CD8-positive, alpha-beta memory T cell (primary cell): ENCODE measurements around the gene PROKR2. TPM values are rescaled to one million over a fixed set of nuclear protein-coding genes. Genes with fewer than 3 reads are reported as not detected.
A peak's percentile ranks its signal among the peaks of the same experiment; 100 is the strongest.

Experiments
- CTCF ChIA-PET: fragments of 350-600 bp; sonication (Branson Sonifier 250); formaldehyde crosslinking; loops from one replicate; lab custom pipeline; 2021; ENCODE audit warnings: antibody characterized with exemption; lab: Charles Lee
- POLR2A ChIA-PET: fragments of 350-600 bp; sonication (Branson Sonifier 250); formaldehyde crosslinking; loops from one replicate; lab custom pipeline; 2021; ENCODE audit warnings: antibody characterized with exemption; lab: Charles Lee
- DNase-seq, 5 donors: peaks; one replicate each; pipeline versions ENCODE4 v3.0.0 to v3.0.0-alpha.2; 2020 to 2022; ENCODE audit warnings: mixed read lengths in 1 of 5
- H3K27ac ChIP-seq: one replicate; pipeline ENCODE4 v1.7.0; 2013; ENCODE audit warnings: low read depth, mild to moderate bottlenecking, low read length, moderate library complexity
- H3K27me3 ChIP-seq: 2 replicates; pipeline ENCODE4 v1.7.0; 2013; ENCODE audit warnings: low read length, mild to moderate bottlenecking; ENCODE audit not compliant: insufficient read depth, poor library complexity, severe bottlenecking
- H3K36me3 ChIP-seq: 2 replicates; pipeline ENCODE4 v1.7.0; 2013; ENCODE audit warnings: mild to moderate bottlenecking, low read length, moderate library complexity; ENCODE audit not compliant: insufficient read depth
- H3K4me1 ChIP-seq: 2 replicates; pipeline ENCODE4 v1.7.0; 2013; ENCODE audit warnings: mild to moderate bottlenecking, low read length, moderate library complexity; ENCODE audit not compliant: insufficient read depth
- H3K4me3 ChIP-seq: 2 replicates; pipeline ENCODE4 v1.7.0; 2013; ENCODE audit warnings: mild to moderate bottlenecking, low read length
- H3K9me3 ChIP-seq: 2 replicates; pipeline ENCODE4 v1.7.0; 2013; ENCODE audit warnings: mild to moderate bottlenecking, low read length
- H3K27ac Mint-ChIP-seq, 8 donors: one replicate each; pipeline ENCODE4 v1.8.0; 2020 to 2021; ENCODE audit warnings: mixed read lengths in 8 of 8, mild to moderate bottlenecking in 6 of 8, inconsistent platforms in 3 of 8, moderate library complexity in 3 of 8
- H3K27me3 Mint-ChIP-seq, 2 donors: one replicate each; pipeline ENCODE4 v1.8.0; 2020 to 2021; ENCODE audit warnings: mixed read lengths in 2 of 2, mild to moderate bottlenecking in 1 of 2, moderate library complexity in 1 of 2
- H3K36me3 Mint-ChIP-seq, 3 donors: one replicate each; pipeline ENCODE4 v1.8.0; 2020 to 2021; ENCODE audit warnings: mixed read lengths in 3 of 3, inconsistent platforms in 1 of 3, mild to moderate bottlenecking in 1 of 3
- H3K4me1 Mint-ChIP-seq, 3 donors: one replicate each; pipeline ENCODE4 v1.8.0; 2020 to 2021; ENCODE audit warnings: mixed read lengths in 3 of 3, inconsistent platforms in 1 of 3, mild to moderate bottlenecking in 1 of 3
- H3K4me3 Mint-ChIP-seq, 7 donors: one replicate each; pipeline ENCODE4 v1.8.0; 2020 to 2021; ENCODE audit warnings: mixed read lengths in 7 of 7, mild to moderate bottlenecking in 6 of 7, moderate library complexity in 4 of 7, inconsistent platforms in 2 of 7
- H3K9me3 Mint-ChIP-seq, 5 donors: one replicate each; pipeline ENCODE4 v1.8.0; 2020 to 2022; ENCODE audit warnings: mixed read lengths in 5 of 5, mild to moderate bottlenecking in 3 of 5, moderate library complexity in 2 of 5, inconsistent platforms in 1 of 5
- polyA plus RNA-seq: library from polyadenylated mRNA; unstranded; fragments of 300-500 nt; fragmentation: Illumina TruSeq; gene quantifications from one replicate; pipeline ENCODE4 v1.2.3, GENCODE V29; 2021
- total RNA-seq, 2 experiments: library from RNA; stranded (reverse); gene quantifications; one replicate each; pipeline ENCODE4 v1.2.3, GENCODE V29; 2021

PROKR2 gene
- total and polyA plus RNA-seq, 3 experiments from 2014 or later, result 0.18 to 0.94 TPM; not detected in 1

DNA sequence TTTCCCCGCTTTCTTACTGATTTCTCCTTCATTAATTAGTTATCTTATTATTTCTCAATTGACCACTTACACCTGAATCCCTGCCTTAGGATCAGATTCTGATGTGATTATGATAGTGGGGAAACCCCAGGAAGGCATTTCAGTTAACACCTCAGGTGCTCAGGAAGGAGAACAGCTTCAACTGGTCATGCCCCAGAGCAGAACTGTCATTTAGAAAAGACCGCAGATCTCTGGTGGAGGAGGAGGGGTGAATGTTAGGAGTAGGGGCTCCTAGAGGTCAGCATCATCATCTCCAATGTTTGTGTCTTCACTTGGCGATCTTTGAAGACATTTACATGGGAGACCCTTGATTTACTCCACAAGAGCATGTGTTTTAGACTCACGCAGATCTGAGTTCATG, 44.5 kb downstream of the PROKR2 start:
- CTCF ChIA-PET, result no interaction called here
- no peak overlapping the region for H3K4me3 ChIP-seq
- H3K4me1 ChIP-seq, result peaks cover 13% of the 10 kb centered on the region
- DNase-seq, result no peak
- no peak overlapping the region for H3K27ac Mint-ChIP-seq
- H3K27me3 ChIP-seq, result no peaks in the 10 kb centered on the region
- H3K9me3 ChIP-seq, result no peaks in the 10 kb centered on the region
- H3K4me1 Mint-ChIP-seq, result peaks cover 13 to 20% (median 16%) of the 10 kb centered on the region in 3 donors
- H3K4me3 Mint-ChIP-seq, result no peak overlapping the region
- POLR2A ChIA-PET, result no interaction called here
- H3K27ac ChIP-seq, result no peak overlapping the region
- no peaks in the 10 kb centered on the region for H3K36me3 ChIP-seq
- peaks cover 0 to 4% of the 10 kb centered on the region in 2 donors for H3K27me3 Mint-ChIP-seq
- peaks cover 0 to 9% (median 0%) of the 10 kb centered on the region in 3 donors for H3K36me3 Mint-ChIP-seq
- no peaks in the 10 kb centered on the region for H3K9me3 Mint-ChIP-seq

DNA sequence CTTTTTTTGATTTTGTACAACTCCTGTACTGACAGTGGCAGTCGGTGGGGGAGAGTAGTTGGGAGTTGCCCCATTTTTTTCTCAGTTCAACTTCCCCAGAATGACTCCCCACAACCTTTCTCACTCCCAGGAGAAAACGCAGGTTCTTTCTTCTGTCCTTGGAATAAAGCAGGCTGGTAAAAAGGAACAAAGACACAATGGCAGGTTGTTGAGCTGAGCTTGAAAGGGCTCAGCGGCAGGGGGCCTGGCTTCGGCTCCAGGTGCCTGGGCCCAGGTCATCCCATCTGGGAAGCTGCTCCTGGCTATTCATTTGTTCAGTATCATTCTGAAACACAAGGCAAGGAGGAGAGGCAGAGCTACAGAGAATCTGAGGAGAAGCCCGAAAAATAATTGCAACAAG, 46.2 kb downstream of the PROKR2 start:
- H3K27ac ChIP-seq, result no peak overlapping the region
- H3K36me3 Mint-ChIP-seq, result peaks cover 0 to 9% (median 0%) of the 10 kb centered on the region in 3 donors
- H3K9me3 Mint-ChIP-seq, result no peaks in the 10 kb centered on the region
- POLR2A ChIA-PET, result no interaction called here
- H3K4me3 Mint-ChIP-seq, result no peak overlapping the region
- CTCF ChIA-PET, result no interaction called here
- no peaks in the 10 kb centered on the region for H3K36me3 ChIP-seq
- peak overlapping the region in 3 of 8 donors; percentile 36 to 80 (median 44) for H3K27ac Mint-ChIP-seq
- peaks cover 23% of the 10 kb centered on the region for H3K4me1 ChIP-seq
- H3K27me3 Mint-ChIP-seq, result peaks cover 0 to 5% of the 10 kb centered on the region in 2 donors
- no peaks in the 10 kb centered on the region for H3K27me3 ChIP-seq
- no peak for DNase-seq
- no peak overlapping the region for H3K4me3 ChIP-seq
- peaks cover 28 to 36% (median 29%) of the 10 kb centered on the region in 3 donors for H3K4me1 Mint-ChIP-seq
- H3K9me3 ChIP-seq, result no peaks in the 10 kb centered on the region

DNA sequence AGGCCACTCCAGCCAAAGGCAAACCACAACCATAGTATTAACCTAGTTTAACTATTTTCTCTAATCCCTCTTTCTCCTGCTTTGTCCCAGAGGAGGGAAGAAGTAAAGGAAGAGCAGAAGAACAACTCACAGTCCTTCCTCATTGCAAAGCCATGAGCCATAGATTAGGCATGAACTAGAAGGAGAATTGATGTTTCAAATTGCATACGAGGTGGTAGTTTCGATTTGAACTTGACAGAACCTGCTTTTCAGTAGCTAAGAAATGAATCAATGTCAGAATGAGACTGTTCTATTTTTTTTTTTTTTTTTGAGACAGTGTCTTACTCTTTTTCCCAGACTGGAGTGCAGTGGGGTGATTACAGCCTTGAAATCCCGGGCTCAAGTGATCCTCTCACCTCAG, 48.3 kb downstream of the PROKR2 start:
- no peaks in the 10 kb centered on the region for H3K36me3 Mint-ChIP-seq
- Histone ChIP-seq H3K27me3 (no peaks in the 10 kb centered on the region), H3K4me3 (no peak overlapping the region), H3K9me3 (no peaks in the 10 kb centered on the region), H3K27ac (no peak overlapping the region), H3K4me1 (peaks cover 23% of the 10 kb centered on the region), H3K36me3 (no peaks in the 10 kb centered on the region)
- H3K27me3 Mint-ChIP-seq, result peaks cover 0 to 13% of the 10 kb centered on the region in 2 donors
- H3K27ac Mint-ChIP-seq, result peak overlapping the region in 7 of 8 donors; percentile 32 to 92 (median 76)
- peak overlapping the region in 5 of 7 donors; percentile 54 to 67 (median 63) for H3K4me3 Mint-ChIP-seq
- no peaks in the 10 kb centered on the region for H3K9me3 Mint-ChIP-seq
- CTCF ChIA-PET, result interaction anchor here (1.3 kb wide), 1 partner anchor 12 kb away, joined by 4 read pairs; no protein-coding TSS in a partner anchor
- no peak for DNase-seq
- peaks cover 37 to 42% (median 38%) of the 10 kb centered on the region in 3 donors for H3K4me1 Mint-ChIP-seq
- POLR2A ChIA-PET, result no interaction called here

DNA sequence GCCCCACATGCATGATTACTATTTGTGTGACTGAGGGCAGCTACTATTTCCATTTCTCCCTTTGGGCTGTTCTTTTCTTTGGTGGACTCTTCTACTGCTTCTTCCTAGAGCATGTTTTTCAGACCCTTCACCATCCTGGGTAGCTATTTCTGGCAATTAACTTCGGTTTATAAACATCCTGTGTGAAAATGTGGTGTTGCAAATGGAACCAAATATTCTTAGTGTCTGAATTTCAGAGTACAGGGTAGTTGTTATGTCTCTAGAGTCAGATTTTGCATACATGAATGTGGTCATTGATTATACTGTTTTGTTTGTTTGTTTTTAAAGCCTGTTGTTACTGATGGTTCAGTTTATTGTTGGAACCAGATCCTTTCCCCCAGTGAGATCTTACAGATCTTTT, 49.7 kb downstream of the PROKR2 start:
- POLR2A ChIA-PET, result no interaction called here
- peak overlapping the region; percentile 3 to 79 (median 59) for H3K27ac Mint-ChIP-seq

More for the DNA sequence above, 49.7 kb downstream of the PROKR2 start:
- H3K27me3 Mint-ChIP-seq, result peaks cover 0 to 13% of the 10 kb centered on the region in 2 donors
- H3K4me3 Mint-ChIP-seq, result peak overlapping the region; percentile 3 to 83 (median 58)
- no peak overlapping the region for H3K27ac ChIP-seq
- H3K9me3 ChIP-seq, result no peaks in the 10 kb centered on the region
- H3K27me3 ChIP-seq, result no peaks in the 10 kb centered on the region
- no peaks in the 10 kb centered on the region for H3K9me3 Mint-ChIP-seq
- peaks cover 36 to 43% (median 39%) of the 10 kb centered on the region in 3 donors for H3K4me1 Mint-ChIP-seq
- H3K4me3 ChIP-seq, result no peak overlapping the region
- CTCF ChIA-PET, result no interaction called here
- DNase-seq, result no peak
- peaks cover 23% of the 10 kb centered on the region for H3K4me1 ChIP-seq
- no peaks in the 10 kb centered on the region for H3K36me3 Mint-ChIP-seq
- no peaks in the 10 kb centered on the region for H3K36me3 ChIP-seq

Other genes starting within 250 kb of the PROKR2 start
- gene TMEM230, start 203.9 kb downstream of the PROKR2 start, total RNA-seq, result 10 to 100 TPM; 86.4 to 87.8 TPM
- gene TMEM230, start 203.9 kb downstream of the PROKR2 start, polyA plus RNA-seq, result 250 TPM
- 100 to 1,000 TPM; 654 to 662 TPM for gene PCNA, start 197.0 kb downstream of the PROKR2 start, total RNA-seq
- gene PCNA, start 197.0 kb downstream of the PROKR2 start, polyA plus RNA-seq, result 58.4 TPM
- 10 to 100 TPM; 55.3 to 57.3 TPM for gene CDS2, start 189.9 kb downstream of the PROKR2 start, total RNA-seq
- 48.3 TPM for gene CDS2, start 189.9 kb downstream of the PROKR2 start, polyA plus RNA-seq